ENCODE measurements around the gene PHC1. TPM values are rescaled to one million over a fixed set of nuclear protein-coding genes. Genes with fewer than 3 reads are reported as not detected.

PHC1 gene
- total RNA-seq, 1 experiment from 2014 or later, result 40.3 TPM

DNA sequence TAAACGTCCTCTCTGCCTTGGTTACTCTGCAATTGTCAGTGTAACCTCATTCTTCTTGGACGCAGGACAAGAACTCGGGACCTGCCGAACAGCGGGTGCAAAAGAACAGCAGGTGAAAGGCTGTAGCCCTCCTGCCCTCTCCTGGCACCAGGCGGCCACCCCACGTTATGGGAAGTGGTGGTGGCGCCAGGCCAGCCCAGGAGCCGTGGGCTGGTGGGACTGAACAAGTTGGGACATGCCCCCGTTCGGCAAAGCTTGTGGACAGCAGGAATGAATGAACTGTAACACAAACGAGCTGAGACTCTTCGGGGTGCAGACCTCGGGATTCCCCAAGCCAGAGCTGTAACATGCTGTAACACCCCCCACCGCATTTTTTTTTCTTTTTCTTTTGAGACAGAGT, 41.8 kb downstream of the PHC1 start:
- no peaks in the 10 kb centered on the region for H3K27me3 ChIP-seq (replicated peaks; ENCODE audit: insufficient read depth, low read depth, low read length, poor library complexity)
- BruUV-seq (replicated peaks), result no TSS peak
- H3K4me3 ChIP-seq (ENCODE audit: low read depth, low read length, poor library complexity, severe bottlenecking), result no peak overlapping the region
- TF ChIP-seq EZH2 (IDR thresholded peaks at IDR 0.05; ENCODE audit: borderline replicate concordance, low read depth, low read length, poor library complexity, severe bottlenecking), result no peak
- TF ChIP-seq, protein P1, sequence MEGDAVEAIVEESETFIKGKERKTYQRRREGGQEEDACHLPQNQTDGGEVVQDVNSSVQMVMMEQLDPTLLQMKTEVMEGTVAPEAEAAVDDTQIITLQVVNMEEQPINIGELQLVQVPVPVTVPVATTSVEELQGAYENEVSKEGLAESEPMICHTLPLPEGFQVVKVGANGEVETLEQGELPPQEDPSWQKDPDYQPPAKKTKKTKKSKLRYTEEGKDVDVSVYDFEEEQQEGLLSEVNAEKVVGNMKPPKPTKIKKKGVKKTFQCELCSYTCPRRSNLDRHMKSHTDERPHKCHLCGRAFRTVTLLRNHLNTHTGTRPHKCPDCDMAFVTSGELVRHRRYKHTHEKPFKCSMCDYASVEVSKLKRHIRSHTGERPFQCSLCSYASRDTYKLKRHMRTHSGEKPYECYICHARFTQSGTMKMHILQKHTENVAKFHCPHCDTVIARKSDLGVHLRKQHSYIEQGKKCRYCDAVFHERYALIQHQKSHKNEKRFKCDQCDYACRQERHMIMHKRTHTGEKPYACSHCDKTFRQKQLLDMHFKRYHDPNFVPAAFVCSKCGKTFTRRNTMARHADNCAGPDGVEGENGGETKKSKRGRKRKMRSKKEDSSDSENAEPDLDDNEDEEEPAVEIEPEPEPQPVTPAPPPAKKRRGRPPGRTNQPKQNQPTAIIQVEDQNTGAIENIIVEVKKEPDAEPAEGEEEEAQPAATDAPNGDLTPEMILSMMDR (conservative IDR thresholded peaks at IDR 0.05; ENCODE audit: low read depth, low read length), result no peak
- intact Hi-C loops (cut with micrococcal nuclease; ENCODE audit: unreplicated experiment), result no loop called here
- no peak overlapping the region for H3K27ac ChIP-seq (ENCODE audit: low read depth, low read length, poor library complexity, severe bottlenecking)
- no peak for DNase-seq (ENCODE audit: low spot score)
- peaks cover under 1% of the 10 kb centered on the region for H3K4me1 ChIP-seq (ENCODE audit: insufficient read depth, low read length, poor library complexity, severe bottlenecking)
- ChIA-PET CTCF (no interaction called here), POLR2A (ENCODE audit: low non-redundant PET) (no interaction called here)
- no peaks in the 10 kb centered on the region for H3K9me3 ChIP-seq (ENCODE audit: low read depth, low read length, poor library complexity, severe bottlenecking)
- no peaks in the 10 kb centered on the region for H3K36me3 ChIP-seq (ENCODE audit: insufficient read depth, low read length, poor library complexity, severe bottlenecking)

DNA sequence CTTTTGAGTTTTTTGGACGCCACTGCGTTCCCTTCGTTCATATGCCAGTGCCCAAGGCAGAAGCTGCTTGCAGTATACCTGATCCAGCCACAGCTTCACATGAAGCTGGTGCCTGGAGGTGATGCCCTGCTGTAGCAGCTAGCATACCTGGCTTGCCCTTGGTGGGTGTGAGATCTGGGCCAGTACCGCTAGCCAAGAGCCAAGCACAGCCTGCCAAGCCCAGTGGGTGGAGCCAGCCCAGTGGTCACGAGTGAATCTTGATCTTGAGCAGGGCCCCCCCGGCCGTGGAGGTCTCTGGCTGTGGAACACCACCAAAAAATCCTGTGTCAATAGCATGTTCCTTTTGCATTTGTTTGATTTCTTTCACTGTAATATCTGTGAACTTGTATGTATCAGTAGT, 42.5 kb downstream of the PHC1 start:
- ChIA-PET CTCF (no interaction called here), POLR2A (ENCODE audit: low non-redundant PET) (no interaction called here)
- Histone ChIP-seq H3K27ac (ENCODE audit: low read depth, low read length, poor library complexity, severe bottlenecking) (no peak overlapping the region), H3K4me3 (ENCODE audit: low read depth, low read length, poor library complexity, severe bottlenecking) (no peak overlapping the region), H3K27me3 (replicated peaks; ENCODE audit: insufficient read depth, low read depth, low read length, poor library complexity) (no peaks in the 10 kb centered on the region), H3K36me3 (ENCODE audit: insufficient read depth, low read length, poor library complexity, severe bottlenecking) (no peaks in the 10 kb centered on the region), H3K4me1 (ENCODE audit: insufficient read depth, low read length, poor library complexity, severe bottlenecking) (no peaks in the 10 kb centered on the region), H3K9me3 (ENCODE audit: low read depth, low read length, poor library complexity, severe bottlenecking) (no peaks in the 10 kb centered on the region)
- no peak for DNase-seq (ENCODE audit: low spot score)
- TF ChIP-seq EZH2 (IDR thresholded peaks at IDR 0.05; ENCODE audit: borderline replicate concordance, low read depth, low read length, poor library complexity, severe bottlenecking), result no peak
- TF ChIP-seq, protein P1 (conservative IDR thresholded peaks at IDR 0.05; ENCODE audit: low read depth, low read length), result no peak
- intact Hi-C loops (cut with micrococcal nuclease; ENCODE audit: unreplicated experiment), result no loop called here
- BruUV-seq (replicated peaks), result no TSS peak

DNA sequence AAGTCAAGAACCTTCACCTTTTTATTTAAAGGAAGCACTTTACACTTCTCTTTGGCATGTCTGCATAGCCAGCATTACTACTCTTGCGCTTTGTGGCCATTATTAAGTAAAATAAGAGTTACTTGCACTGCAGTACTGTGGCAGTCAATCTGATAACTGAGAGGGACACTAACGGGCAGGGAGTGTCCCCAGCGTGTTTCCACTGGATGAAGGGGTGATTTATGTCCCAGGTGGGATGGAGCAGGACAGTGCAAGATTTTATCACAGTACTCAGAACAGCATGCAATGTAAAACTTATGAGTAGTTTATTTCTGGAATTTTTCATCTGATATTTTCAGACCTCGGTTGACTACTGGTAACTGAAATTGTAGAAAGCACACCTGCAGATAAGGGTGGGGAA, 43.3 kb downstream of the PHC1 start:
- no peaks in the 10 kb centered on the region for H3K4me1 ChIP-seq (ENCODE audit: insufficient read depth, low read length, poor library complexity, severe bottlenecking)
- intact Hi-C loops (cut with micrococcal nuclease; ENCODE audit: unreplicated experiment), result no loop called here
- TF ChIP-seq, protein P1 (conservative IDR thresholded peaks at IDR 0.05; ENCODE audit: low read depth, low read length), result no peak
- no peak for TF ChIP-seq EZH2 (IDR thresholded peaks at IDR 0.05; ENCODE audit: borderline replicate concordance, low read depth, low read length, poor library complexity, severe bottlenecking)
- no peaks in the 10 kb centered on the region for H3K9me3 ChIP-seq (ENCODE audit: low read depth, low read length, poor library complexity, severe bottlenecking)
- ChIA-PET POLR2A (ENCODE audit: low non-redundant PET) (no interaction called here), CTCF (no interaction called here)
- no peak for DNase-seq (ENCODE audit: low spot score)
- BruUV-seq (replicated peaks), result no TSS peak
- no peaks in the 10 kb centered on the region for H3K36me3 ChIP-seq (ENCODE audit: insufficient read depth, low read length, poor library complexity, severe bottlenecking)
- H3K4me3 ChIP-seq (ENCODE audit: low read depth, low read length, poor library complexity, severe bottlenecking), result no peak overlapping the region
- H3K27me3 ChIP-seq (replicated peaks; ENCODE audit: insufficient read depth, low read depth, low read length, poor library complexity), result no peaks in the 10 kb centered on the region
- H3K27ac ChIP-seq (ENCODE audit: low read depth, low read length, poor library complexity, severe bottlenecking), result no peak overlapping the region
